Liver (tissue), 9 donors: Measurements from ENCODE around the gene FES. TPM values are rescaled to one million over a fixed set of nuclear protein-coding genes. Genes with fewer than 3 reads are reported as not detected.

Source experiments
- DNase-seq: peaks from one replicate; pipeline ENCODE4 v3.0.0-alpha.2; 2017; ENCODE audit warnings: low spot score
- H3K27ac ChIP-seq, 2 donors: one replicate each; pipeline ENCODE4 v1.7.0; 2013; ENCODE audit warnings: inconsistent platforms in 2 of 2, low read length in 2 of 2, control low read depth in 1 of 2, low read depth in 1 of 2, mild to moderate bottlenecking in 1 of 2
- H3K27me3 ChIP-seq, 4 donors: one replicate each; pipeline versions ENCODE4 v1.6.1 to v1.7.0; 2013; ENCODE audit warnings: low read length in 3 of 4, inconsistent platforms in 1 of 4, mild to moderate bottlenecking in 1 of 4, moderate library complexity in 1 of 4; ENCODE audit not compliant: control insufficient read depth in 4 of 4, insufficient read depth in 4 of 4
- H3K36me3 ChIP-seq, 4 donors: one replicate each; pipeline versions ENCODE4 v1.6.1 to v1.7.0; 2013; ENCODE audit warnings: low read length in 3 of 4, mild to moderate bottlenecking in 3 of 4, low read depth in 1 of 4, moderate library complexity in 1 of 4; ENCODE audit not compliant: control insufficient read depth in 4 of 4, insufficient read depth in 3 of 4
- H3K4me1 ChIP-seq, 4 donors: one replicate each; pipeline versions ENCODE4 v1.6.1 to v1.7.0; 2013; ENCODE audit warnings: low read length in 3 of 4, mild to moderate bottlenecking in 3 of 4, moderate library complexity in 1 of 4; ENCODE audit not compliant: control insufficient read depth in 4 of 4, insufficient read depth in 4 of 4
- H3K4me3 ChIP-seq, 3 donors: one replicate each; pipeline versions ENCODE4 v1.6.1 to v1.7.0; 2013; ENCODE audit warnings: low read length in 3 of 3, control low read depth in 1 of 3, low read depth in 1 of 3, mild to moderate bottlenecking in 1 of 3
- H3K9ac ChIP-seq, 2 donors: one replicate each; pipeline ENCODE4 v1.7.0; 2013; ENCODE audit warnings: low read length in 2 of 2, mild to moderate bottlenecking in 2 of 2, moderate library complexity in 2 of 2, control low read depth in 1 of 2, low read depth in 1 of 2
- H3K9me3 ChIP-seq, 4 donors: one replicate each; pipeline versions ENCODE4 v1.6.1 to v1.7.0; 2013; ENCODE audit warnings: low read length in 3 of 4; ENCODE audit not compliant: control insufficient read depth in 4 of 4
- EGR1 ChIP-seq, 2 donors: IDR thresholded peaks; 2 replicates each; pipeline ENCODE4 v1.6.1; 2016 to 2018; ENCODE audit warnings: antibody characterized with exemption in 2 of 2, low read depth in 2 of 2
- FOXA1 ChIP-seq: IDR thresholded peaks from 2 replicates; pipeline ENCODE4 v1.6.1; 2016; ENCODE audit warnings: antibody characterized with exemption
- FOXA2 ChIP-seq: IDR thresholded peaks from 2 replicates; pipeline ENCODE4 v1.6.1; 2016; ENCODE audit warnings: antibody characterized with exemption
- GABPA ChIP-seq, 2 donors: IDR thresholded peaks in 1 of 2; conservative IDR thresholded peaks in 1 of 2; 2 replicates each; pipeline ENCODE4 v1.6.1; 2016; ENCODE audit warnings: antibody characterized with exemption in 2 of 2, mild to moderate bottlenecking in 1 of 2, moderate library complexity in 1 of 2
- HNF4A ChIP-seq, 2 donors: conservative IDR thresholded peaks; 2 replicates each; pipeline ENCODE4 v1.6.1; 2016; ENCODE audit warnings: antibody characterized with exemption in 2 of 2, mild to moderate bottlenecking in 2 of 2
- HNF4G ChIP-seq: IDR thresholded peaks from 2 replicates; pipeline ENCODE4 v1.6.1; 2016; ENCODE audit warnings: antibody characterized with exemption
- JUND ChIP-seq, 2 donors: IDR thresholded peaks; 2 replicates each; pipeline ENCODE4 v1.6.1; 2016; ENCODE audit warnings: antibody characterized with exemption in 2 of 2
- NR2F2 ChIP-seq: IDR thresholded peaks from 2 replicates; pipeline ENCODE4 v1.6.1; 2016; ENCODE audit warnings: antibody characterized with exemption
- RAD21 ChIP-seq, 2 donors: IDR thresholded peaks; 2 replicates each; pipeline ENCODE4 v1.6.1; 2016; ENCODE audit warnings: antibody characterized with exemption in 2 of 2, mild to moderate bottlenecking in 2 of 2
- RXRA ChIP-seq, 2 donors: IDR thresholded peaks; 2 replicates each; pipeline ENCODE4 v1.6.1; 2017 to 2018; ENCODE audit warnings: antibody characterized with exemption in 2 of 2, mild to moderate bottlenecking in 1 of 2
- SP1 ChIP-seq: IDR thresholded peaks from 2 replicates; pipeline ENCODE4 v1.6.1; 2018; ENCODE audit warnings: antibody characterized with exemption, mild to moderate bottlenecking
- TAF1 ChIP-seq: conservative IDR thresholded peaks from 2 replicates; pipeline ENCODE4 v1.6.1; 2016; ENCODE audit warnings: antibody characterized with exemption, mild to moderate bottlenecking
- YY1 ChIP-seq: IDR thresholded peaks from 2 replicates; pipeline ENCODE4 v1.6.1; 2016; ENCODE audit warnings: antibody characterized with exemption, mild to moderate bottlenecking
- WGBS: extraction: QIAGEN DNeasy Blood & Tissue Kit; methylation state at CpG from one replicate; pipeline ENCODE4 v1.1.7; 2013; 5-methylcytosine and 5-hydroxymethylcytosine counted together
- polyA plus RNA-seq, 2 donors: library from polyadenylated mRNA; stranded (reverse) in 1 of 2; unstranded in 1 of 2; fragments of 200-250 nt in 1 of 2; fragments of >200 nt in 1 of 2; fragmentation: Nextera tagmentation in 1 of 2; extraction: Ambion mirVana in 1 of 2; gene quantifications; one replicate each; pipeline versions ENCODE4 v1.2.1 to v1.2.3, GENCODE V29; 2013 to 2015
- total RNA-seq, 2 donors: library from RNA; depleted of rRNA; stranded (reverse); fragments of >200 nt; gene quantifications; one replicate each; pipeline ENCODE4 v1.2.3, GENCODE V29; 2014
- TF ChIP-seq, protein P1 (sequence below): IDR thresholded peaks from 2 replicates; pipeline ENCODE4 v1.6.1; 2016; ENCODE audit warnings: antibody characterized with exemption
- TF ChIP-seq, protein P2 (sequence below): IDR thresholded peaks from 2 replicates; pipeline ENCODE4 v1.6.1; 2016; ENCODE audit warnings: antibody characterized with exemption, mild to moderate bottlenecking
- TF ChIP-seq, protein P3 (sequence below): IDR thresholded peaks from 2 replicates; pipeline ENCODE4 v1.6.1; 2016; ENCODE audit warnings: antibody characterized with exemption
- TF ChIP-seq, protein P4 (sequence below): fragments of 150-350 bp; IDR thresholded peaks from 2 replicates; pipeline ENCODE4 v1.5.1; 2017; ENCODE audit warnings: improper control_type of control experiment, low read depth, low read length; ENCODE audit not compliant: missing input control
- TF ChIP-seq, protein P5 (sequence below): IDR thresholded peaks from 2 replicates; pipeline ENCODE4 v1.6.1; 2016; ENCODE audit warnings: antibody characterized with exemption
- donor health status: healthy.
- donor health status: healthy.
- donor health status: healthy.
- donor health status: healthy.
- donor health status: healthy.

The FES gene
- total and polyA plus RNA-seq, 4 donors: 12.1 to 43.1 (median 28.8) TPM

DNA sequence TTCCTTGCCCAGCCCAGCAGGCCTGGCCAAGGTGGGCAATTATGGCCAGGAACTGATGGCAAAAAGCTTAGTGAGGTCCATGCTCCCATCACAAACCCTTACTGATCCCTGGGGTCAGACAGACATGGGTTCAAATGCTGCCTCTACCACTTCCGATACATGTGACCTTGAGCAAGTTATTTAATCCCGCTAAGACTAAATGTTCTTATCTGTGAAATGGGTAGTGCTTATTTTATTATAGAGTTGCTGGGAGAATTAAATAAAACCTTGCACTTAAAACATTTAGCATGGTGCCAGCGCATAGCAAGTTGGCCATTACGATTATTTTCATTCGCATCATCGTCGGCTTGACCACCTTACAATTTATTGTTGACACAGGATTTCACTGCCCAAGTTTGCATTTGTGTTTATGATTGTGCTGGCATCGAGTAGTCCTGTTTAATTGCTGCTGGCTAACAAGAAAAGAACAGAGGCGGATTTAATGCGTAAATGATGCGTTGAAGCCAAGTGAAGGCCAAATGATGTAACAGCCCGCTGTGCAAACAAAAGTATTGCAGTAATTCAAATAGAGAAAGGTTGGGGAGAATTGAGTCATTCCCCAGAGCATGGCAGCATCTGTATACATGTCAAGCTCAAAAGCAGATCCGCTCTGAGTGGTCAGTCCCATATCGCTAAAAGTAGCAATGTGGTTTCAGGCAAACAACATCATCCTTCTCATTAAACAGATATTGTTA lies 23.2 kb upstream of the FES start:
- Histone ChIP-seq H3K9ac (peak overlapping the region in 1 of 2 donors; percentile 30), H3K4me1 (peaks cover 27 to 69% (median 53%) of the 10 kb centered on the region in 4 donors), H3K27me3 (no peaks in the 10 kb centered on the region), H3K27ac (peak overlapping the region; percentile 78 to 80), H3K36me3 (no peaks in the 10 kb centered on the region), H3K9me3 (no peaks in the 10 kb centered on the region), H3K4me3 (no peak overlapping the region)
- TF ChIP-seq TAF1 (peak; percentile 48), FOXA2 (peak; percentile 86), HNF4G (peak; percentile 42), SP1 (peak; percentile 84), YY1 (peak; percentile 89), NR2F2 (peak; percentile 67), RXRA (IDR thresholded peaks at IDR 0.05) (peak; percentile 78 to 93), GABPA (IDR thresholded peaks at IDR 0.05 in 1 of 2, conservative IDR thresholded peaks at IDR 0.05 in 1 of 2) (peak in 1 of 2 donors; percentile 39), HNF4A (conservative IDR thresholded peaks at IDR 0.05) (peak; percentile 69 to 82), JUND (IDR thresholded peaks at IDR 0.05) (peak; percentile 95 to 97), RAD21 (IDR thresholded peaks at IDR 0.05) (peak; percentile 30 to 49), EGR1 (IDR thresholded peaks at IDR 0.05; ENCODE audit: low read depth in 2 of 2) (peak in 1 of 2 donors; percentile 84), FOXA1 (peak; percentile 86)
- TF ChIP-seq, protein P1, sequence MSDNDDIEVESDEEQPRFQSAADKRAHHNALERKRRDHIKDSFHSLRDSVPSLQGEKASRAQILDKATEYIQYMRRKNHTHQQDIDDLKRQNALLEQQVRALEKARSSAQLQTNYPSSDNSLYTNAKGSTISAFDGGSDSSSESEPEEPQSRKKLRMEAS: peak; percentile 83
- TF ChIP-seq, protein P2, sequence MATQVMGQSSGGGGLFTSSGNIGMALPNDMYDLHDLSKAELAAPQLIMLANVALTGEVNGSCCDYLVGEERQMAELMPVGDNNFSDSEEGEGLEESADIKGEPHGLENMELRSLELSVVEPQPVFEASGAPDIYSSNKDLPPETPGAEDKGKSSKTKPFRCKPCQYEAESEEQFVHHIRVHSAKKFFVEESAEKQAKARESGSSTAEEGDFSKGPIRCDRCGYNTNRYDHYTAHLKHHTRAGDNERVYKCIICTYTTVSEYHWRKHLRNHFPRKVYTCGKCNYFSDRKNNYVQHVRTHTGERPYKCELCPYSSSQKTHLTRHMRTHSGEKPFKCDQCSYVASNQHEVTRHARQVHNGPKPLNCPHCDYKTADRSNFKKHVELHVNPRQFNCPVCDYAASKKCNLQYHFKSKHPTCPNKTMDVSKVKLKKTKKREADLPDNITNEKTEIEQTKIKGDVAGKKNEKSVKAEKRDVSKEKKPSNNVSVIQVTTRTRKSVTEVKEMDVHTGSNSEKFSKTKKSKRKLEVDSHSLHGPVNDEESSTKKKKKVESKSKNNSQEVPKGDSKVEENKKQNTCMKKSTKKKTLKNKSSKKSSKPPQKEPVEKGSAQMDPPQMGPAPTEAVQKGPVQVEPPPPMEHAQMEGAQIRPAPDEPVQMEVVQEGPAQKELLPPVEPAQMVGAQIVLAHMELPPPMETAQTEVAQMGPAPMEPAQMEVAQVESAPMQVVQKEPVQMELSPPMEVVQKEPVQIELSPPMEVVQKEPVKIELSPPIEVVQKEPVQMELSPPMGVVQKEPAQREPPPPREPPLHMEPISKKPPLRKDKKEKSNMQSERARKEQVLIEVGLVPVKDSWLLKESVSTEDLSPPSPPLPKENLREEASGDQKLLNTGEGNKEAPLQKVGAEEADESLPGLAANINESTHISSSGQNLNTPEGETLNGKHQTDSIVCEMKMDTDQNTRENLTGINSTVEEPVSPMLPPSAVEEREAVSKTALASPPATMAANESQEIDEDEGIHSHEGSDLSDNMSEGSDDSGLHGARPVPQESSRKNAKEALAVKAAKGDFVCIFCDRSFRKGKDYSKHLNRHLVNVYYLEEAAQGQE: peak; percentile 74
- TF ChIP-seq, protein P3, sequence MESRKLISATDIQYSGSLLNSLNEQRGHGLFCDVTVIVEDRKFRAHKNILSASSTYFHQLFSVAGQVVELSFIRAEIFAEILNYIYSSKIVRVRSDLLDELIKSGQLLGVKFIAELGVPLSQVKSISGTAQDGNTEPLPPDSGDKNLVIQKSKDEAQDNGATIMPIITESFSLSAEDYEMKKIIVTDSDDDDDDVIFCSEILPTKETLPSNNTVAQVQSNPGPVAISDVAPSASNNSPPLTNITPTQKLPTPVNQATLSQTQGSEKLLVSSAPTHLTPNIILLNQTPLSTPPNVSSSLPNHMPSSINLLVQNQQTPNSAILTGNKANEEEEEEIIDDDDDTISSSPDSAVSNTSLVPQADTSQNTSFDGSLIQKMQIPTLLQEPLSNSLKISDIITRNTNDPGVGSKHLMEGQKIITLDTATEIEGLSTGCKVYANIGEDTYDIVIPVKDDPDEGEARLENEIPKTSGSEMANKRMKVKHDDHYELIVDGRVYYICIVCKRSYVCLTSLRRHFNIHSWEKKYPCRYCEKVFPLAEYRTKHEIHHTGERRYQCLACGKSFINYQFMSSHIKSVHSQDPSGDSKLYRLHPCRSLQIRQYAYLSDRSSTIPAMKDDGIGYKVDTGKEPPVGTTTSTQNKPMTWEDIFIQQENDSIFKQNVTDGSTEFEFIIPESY: peak; percentile 89
- TF ChIP-seq, protein P4, sequence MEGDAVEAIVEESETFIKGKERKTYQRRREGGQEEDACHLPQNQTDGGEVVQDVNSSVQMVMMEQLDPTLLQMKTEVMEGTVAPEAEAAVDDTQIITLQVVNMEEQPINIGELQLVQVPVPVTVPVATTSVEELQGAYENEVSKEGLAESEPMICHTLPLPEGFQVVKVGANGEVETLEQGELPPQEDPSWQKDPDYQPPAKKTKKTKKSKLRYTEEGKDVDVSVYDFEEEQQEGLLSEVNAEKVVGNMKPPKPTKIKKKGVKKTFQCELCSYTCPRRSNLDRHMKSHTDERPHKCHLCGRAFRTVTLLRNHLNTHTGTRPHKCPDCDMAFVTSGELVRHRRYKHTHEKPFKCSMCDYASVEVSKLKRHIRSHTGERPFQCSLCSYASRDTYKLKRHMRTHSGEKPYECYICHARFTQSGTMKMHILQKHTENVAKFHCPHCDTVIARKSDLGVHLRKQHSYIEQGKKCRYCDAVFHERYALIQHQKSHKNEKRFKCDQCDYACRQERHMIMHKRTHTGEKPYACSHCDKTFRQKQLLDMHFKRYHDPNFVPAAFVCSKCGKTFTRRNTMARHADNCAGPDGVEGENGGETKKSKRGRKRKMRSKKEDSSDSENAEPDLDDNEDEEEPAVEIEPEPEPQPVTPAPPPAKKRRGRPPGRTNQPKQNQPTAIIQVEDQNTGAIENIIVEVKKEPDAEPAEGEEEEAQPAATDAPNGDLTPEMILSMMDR: no peak
- TF ChIP-seq, protein P5, sequence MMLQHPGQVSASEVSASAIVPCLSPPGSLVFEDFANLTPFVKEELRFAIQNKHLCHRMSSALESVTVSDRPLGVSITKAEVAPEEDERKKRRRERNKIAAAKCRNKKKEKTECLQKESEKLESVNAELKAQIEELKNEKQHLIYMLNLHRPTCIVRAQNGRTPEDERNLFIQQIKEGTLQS: peak; percentile 98
- WGBS: 29% methylated on average over 14 of the region's 14 CpGs
- no peak for DNase-seq
